K562 (cell line): Measurements from ENCODE around the gene ZFP3. TPM values are rescaled to one million over a fixed set of nuclear protein-coding genes. Genes with fewer than 3 reads are reported as not detected.

Experiments
- ATAC-seq: fragments of 200-7000 bp; cut with Tn5 transposase; 3 replicates; pipeline ENCODE4 v1.9.1; 2020; ENCODE audit warnings: moderate library complexity
- BruUV-seq: library from RNA; stranded (reverse); fragments of 400-500 nt; replicated peaks from 2 replicates; lab custom pipeline; 2021; lab: Mats Ljungman, UMichigan
- CTCF ChIA-PET: fragments of 300-600 bp; formaldehyde crosslinking; extraction: SDS; loops from one replicate; lab custom pipeline; 2021; ENCODE audit warnings: low intra/inter-chr PET ratio; lab: Yijun Ruan, JAX
- POLR2A ChIA-PET: fragments of 300-600, 350-650 bp; sonication (Branson Sonifier 250); formaldehyde crosslinking; extraction: SDS; loops from one replicate; lab custom pipeline; 2021; ENCODE audit warnings: antibody characterized with exemption, inconsistent platforms; lab: Yijun Ruan, JAX
- DNase-seq, 4 experiments: peaks; one replicate each; pipeline versions ENCODE4 v3.0.0 to v3.0.0-alpha.2; 2011 to 2018; ENCODE audit warnings: low spot score in 3 of 4, mixed read lengths in 3 of 4; ENCODE audit errors: extremely low read depth in 1 of 4
- FAIRE-seq: peaks from 2 replicates; lab custom pipeline; 2011; peaks lifted over from hg19 to GRCh38; lab: Jason Lieb, UNC
- H2AFZ ChIP-seq: 2 replicates; pipeline ENCODE4 v1.6.0; 2011; ENCODE audit warnings: low read depth, low read length, control low read depth, inconsistent platforms
- H3K27ac ChIP-seq: fragments of 200-600 bp; 3 replicates; pipeline ENCODE4 v1.8.0; 2011; ENCODE audit warnings: low read depth, mild to moderate bottlenecking, control low read depth, inconsistent platforms, low read length, moderate library complexity, mixed read lengths; ENCODE audit errors: extremely low read depth
- H3K27me3 ChIP-seq, 2 experiments: fragments of 300-600 bp in 1 of 2; 2 replicates in 1 of 2; 3 replicates in 1 of 2; pipeline versions ENCODE4 v1.6.0 to v1.8.0; 2011; ENCODE audit warnings: inconsistent platforms in 2 of 2, low read length in 2 of 2, mild to moderate bottlenecking in 1 of 2, mixed read lengths in 1 of 2, moderate library complexity in 1 of 2; ENCODE audit not compliant: control insufficient read depth in 2 of 2, insufficient read depth in 2 of 2
- H3K36me3 ChIP-seq: fragments of 300-600 bp; 3 replicates; pipeline ENCODE4 v1.8.0; 2011; ENCODE audit warnings: mild to moderate bottlenecking, low read length, inconsistent platforms; ENCODE audit not compliant: control insufficient read depth, insufficient read depth
- H3K4me1 ChIP-seq, 2 experiments: fragments of 200-600 bp in 1 of 2; replicated peaks in 1 of 2; 2 replicates in 1 of 2; 3 replicates in 1 of 2; pipeline versions ENCODE4 v1.5.1 to v1.8.0; 2011; ENCODE audit warnings: inconsistent platforms in 2 of 2, low read length in 2 of 2, mild to moderate bottlenecking in 1 of 2, mixed read lengths in 1 of 2, moderate library complexity in 1 of 2; ENCODE audit not compliant: control insufficient read depth in 2 of 2, insufficient read depth in 2 of 2
- H3K4me2 ChIP-seq: 2 replicates; pipeline ENCODE4 v1.6.1; 2011; ENCODE audit warnings: low read length, control low read depth, inconsistent platforms, mixed read lengths; ENCODE audit not compliant: insufficient read depth
- H3K4me3 ChIP-seq: fragments of 200-600 bp; sonication (generic), shearing (Covaris generic); 2 replicates; pipeline ENCODE4 v1.5.1; 2016; ENCODE audit warnings: control low read depth, inconsistent platforms
- H3K79me2 ChIP-seq: fragments of 200-600 bp; 3 replicates; pipeline ENCODE4 v1.8.0; 2011; ENCODE audit warnings: low read length, inconsistent platforms; ENCODE audit not compliant: control insufficient read depth, insufficient read depth
- H3K9ac ChIP-seq, 2 experiments: 2 replicates each; pipeline versions ENCODE4 v1.6.0 to v1.6.1; 2011; ENCODE audit warnings: low read depth in 2 of 2, low read length in 2 of 2, control low read depth in 1 of 2, inconsistent platforms in 1 of 2, mild to moderate bottlenecking in 1 of 2, mixed read lengths in 1 of 2; ENCODE audit not compliant: insufficient read depth in 1 of 2
- H3K9me1 ChIP-seq: one replicate; pipeline ENCODE4 v1.6.0; 2011; ENCODE audit warnings: inconsistent platforms, mild to moderate bottlenecking, low read length, moderate library complexity; ENCODE audit not compliant: control insufficient read depth, insufficient read depth
- H3K9me3 ChIP-seq: replicated peaks from 2 replicates; pipeline ENCODE4 v1.5.1; 2011; ENCODE audit warnings: low read depth, low read length, inconsistent platforms; ENCODE audit not compliant: control insufficient read depth, insufficient read depth
- H4K20me1 ChIP-seq: replicated peaks from 2 replicates; pipeline ENCODE4 v1.6.1; 2011; ENCODE audit warnings: low read length, inconsistent platforms, mixed read lengths; ENCODE audit not compliant: control insufficient read depth, insufficient read depth
- ADNP ChIP-seq: fragments of 200-800 bp; sonication (Bioruptor generic); IDR thresholded peaks from 2 replicates; pipeline ENCODE4 v1.6.1; 2016; ENCODE audit warnings: missing genetic modification characterization, missing compliant biosample characterization
- ARID1B ChIP-seq: fragments of 450-650 bp; IDR thresholded peaks from 2 replicates; pipeline ENCODE4 v1.6.1; 2016; ENCODE audit warnings: antibody characterized with exemption, mild to moderate bottlenecking, inconsistent platforms
- GATAD2B ChIP-seq: fragments of 450-650 bp; IDR thresholded peaks from 2 replicates; pipeline ENCODE4 v1.6.1; 2017; ENCODE audit warnings: mild to moderate bottlenecking, borderline replicate concordance
- MTA2 ChIP-seq: fragments of 450-650 bp; IDR thresholded peaks from 2 replicates; pipeline ENCODE4 v1.6.1; 2016; ENCODE audit warnings: low read depth
- PHF20 ChIP-seq: fragments of 450-650 bp; IDR thresholded peaks from 2 replicates; pipeline ENCODE4 v1.6.1; 2018; ENCODE audit not compliant: partially characterized antibody
- POLR2B ChIP-seq: fragments of 450-650 bp; IDR thresholded peaks from 2 replicates; pipeline ENCODE4 v1.6.1; 2018; ENCODE audit warnings: low read depth; ENCODE audit not compliant: partially characterized antibody
- RCOR1 ChIP-seq, 2 experiments: IDR thresholded peaks; 2 replicates each; pipeline ENCODE4 v1.6.1; 2012; ENCODE audit warnings: low read depth in 2 of 2, low read length in 2 of 2, borderline replicate concordance in 1 of 2, improper control_type of control experiment in 1 of 2
- XRCC4 ChIP-seq: IDR thresholded peaks from one replicate; pipeline ENCODE4 v1.6.1; 2011; ENCODE audit not compliant: insufficient read depth, insufficient read length; ENCODE audit errors: extremely low read depth
- ZNF143 ChIP-seq: sonication (generic); formaldehyde crosslinking; IDR thresholded peaks from 2 replicates; pipeline ENCODE4 v1.9.0; 2022; ENCODE audit warnings: mild to moderate bottlenecking, missing genetic modification reagents
- ZNF253 ChIP-seq: fragments of 250-450 bp; sonication (Bioruptor Pico); conservative IDR thresholded peaks from 2 replicates; pipeline ENCODE4 v1.6.1; 2021; ENCODE audit warnings: mild to moderate bottlenecking
- ZNF79 ChIP-seq: fragments of 250-450 bp; sonication (Bioruptor Pico); IDR thresholded peaks from 2 replicates; pipeline ENCODE4 v1.4.0; 2020; ENCODE audit warnings: low read depth, mild to moderate bottlenecking, moderate library complexity
- WGBS: fragments of 100-300 bp; shearing (Covaris generic); methylation state at CpG from one replicate; pipeline ENCODE4 v1.1.6; 2016; ENCODE audit warnings: low coverage, mixed read lengths; ENCODE audit not compliant: insufficient coverage; ENCODE audit errors: missing lambda C conversion rate; 5-methylcytosine and 5-hydroxymethylcytosine counted together
- in situ Hi-C: fragments of 300-500 bp; cut with MboI; formaldehyde crosslinking; loops from 4 replicates; pipeline ENCODE4 v1.15.0; 2018; ENCODE audit warnings: inconsistent platforms, mixed read lengths
- intact Hi-C: fragments of 100-400 bp; cut with micrococcal nuclease; formaldehyde crosslinking; loops from 2 replicates; pipeline ENCODE4 v1.14.2; 2022
- polyA plus RNA-seq, 8 experiments: library from polyadenylated mRNA; depleted of rRNA in 4 of 8; stranded (reverse) in 5 of 8; unstranded in 3 of 8; fragments of >200 nt; fragmentation: Nextera tagmentation in 2 of 8; fragmentation: Illumina TruSeq in 1 of 8; extraction: Ambion mirVana in 2 of 8; extraction: Trizol in 1 of 8; gene quantifications; 2 replicates each; pipeline versions ENCODE4 v1.2.1 to v1.2.3, GENCODE V29; 2011 to 2014; ENCODE audit warnings: inconsistent platforms in 1 of 8, missing spikeins in 1 of 8
- total RNA-seq, 7 experiments: library from RNA; depleted of rRNA in 6 of 7; stranded (reverse); fragments of >200 nt in 6 of 7; fragmentation: Illumina TruSeq in 2 of 7; extraction: Trizol in 2 of 7; gene quantifications; 2 replicates each; pipeline versions ENCODE4 v1.2.1 to v1.2.3, GENCODE V29; 2011 to 2021; ENCODE audit warnings: low replicate concordance in 1 of 7
- TF ChIP-seq, protein P1 (sequence below): fragments of 250-450 bp; sonication (Bioruptor Pico); IDR thresholded peaks from 2 replicates; pipeline ENCODE4 v1.5.0; 2021; ENCODE audit warnings: mild to moderate bottlenecking, moderate library complexity
- TF ChIP-seq, protein P2 (sequence below): fragments of 250-450 bp; sonication (Bioruptor Pico); IDR thresholded peaks from 2 replicates; pipeline ENCODE4 v1.5.0; 2021; ENCODE audit warnings: mild to moderate bottlenecking, borderline replicate concordance
- TF ChIP-seq, protein P3 (sequence below), 2 experiments: IDR thresholded peaks; 2 replicates each; pipeline ENCODE4 v1.6.1; 2011; ENCODE audit warnings: borderline replicate concordance in 1 of 2, control low read depth in 1 of 2, low read depth in 1 of 2, low read length in 1 of 2, mild to moderate bottlenecking in 1 of 2, mixed read lengths in 1 of 2, moderate library complexity in 1 of 2; ENCODE audit not compliant: insufficient read depth in 1 of 2, insufficient read length in 1 of 2, poor library complexity in 1 of 2, severe bottlenecking in 1 of 2; ENCODE audit errors: extremely low read depth in 1 of 2

The ZFP3 gene
- total and polyA plus RNA-seq, 9 of the 15 experiments (the other 6 are each of a cell fraction or from before 2014, with no cell fraction given): 0.04 TPM; not detected in 8

GRCh38 chr17:5100832-5101231, 22.6 kb downstream of the ZFP3 start (continued):
- TF ChIP-seq, protein P1, sequence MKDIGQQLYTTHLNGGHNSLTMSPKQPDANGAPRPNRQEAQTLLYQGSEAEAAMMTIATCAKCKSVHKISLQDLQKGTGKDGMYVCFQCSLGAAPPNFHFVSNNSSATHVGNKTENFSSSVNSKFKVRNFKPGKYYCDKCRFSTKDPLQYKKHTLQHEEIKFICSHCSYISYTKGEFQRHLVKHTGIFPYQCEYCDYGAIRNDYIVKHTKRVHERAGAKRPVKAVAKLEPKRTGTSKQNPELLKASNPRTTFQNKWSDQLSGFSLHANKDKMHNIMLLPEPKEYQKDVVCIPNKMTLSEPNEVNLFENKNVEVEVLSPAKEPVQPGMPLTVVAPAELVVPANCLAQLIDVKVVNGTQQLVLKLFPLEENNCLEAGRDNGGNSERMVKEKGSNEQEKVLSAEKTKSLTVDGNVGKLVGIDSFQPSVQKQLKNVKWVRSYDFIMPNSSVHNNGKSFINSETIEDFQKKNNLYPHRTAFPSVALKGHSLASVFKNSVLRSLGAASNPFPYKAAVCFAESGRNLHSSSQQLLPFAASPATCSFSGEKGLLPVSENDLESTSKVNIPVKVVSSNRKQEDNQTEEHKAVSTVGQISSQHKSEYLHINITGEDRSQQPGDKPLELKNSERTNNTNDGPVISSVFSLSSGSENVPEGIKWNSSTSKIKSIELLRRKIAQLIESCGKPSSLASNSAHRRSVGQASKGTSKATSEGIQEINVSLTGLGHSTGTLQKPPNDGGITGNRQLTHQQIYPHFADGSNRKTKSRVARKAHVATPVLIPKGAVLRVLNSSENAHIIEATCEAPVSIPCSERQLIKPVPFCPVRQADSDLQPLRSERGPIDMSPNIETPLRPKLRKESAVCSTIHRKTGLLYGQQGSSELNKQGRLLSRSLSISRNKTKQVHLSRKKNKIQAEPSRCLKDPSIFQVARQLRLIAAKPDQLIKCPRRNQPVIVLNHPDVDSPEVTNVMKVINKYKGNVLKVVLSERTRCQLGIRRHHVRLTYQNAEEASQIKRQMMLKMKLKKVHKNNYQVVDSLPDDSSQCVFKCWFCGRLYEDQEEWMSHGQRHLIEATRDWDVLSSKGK (CRISPR knock-in tag): no peak
- no peak for TF ChIP-seq PHF20
- TF ChIP-seq XRCC4: no peak
- no peak for TF ChIP-seq ADNP
- no peak for TF ChIP-seq MTA2
- TF ChIP-seq, all 486 proteins: peak for 0

- DNase-seq (peak in 1 of 4 experiments; percentile 29), ATAC-seq (no peak; the same call in 1 of the 3 replicates), FAIRE-seq (peak; percentile 66)
- 11% methylated on average over 8 of the region's 8 CpGs for WGBS
- H2AFZ ChIP-seq: peak overlapping the region; percentile 91; the same call in 1 of the 2 replicates
- BruUV-seq: TSS peak; percentile 55
- ChIA-PET CTCF (no interaction called here), POLR2A (interaction anchor here (0.6 to 1.5 kb wide), 3 partner anchors 9 to 304 kb away, joined by 3 to 4 read pairs (median 4); partner anchors contain the start of gene PLD2)
- H3K4me1 ChIP-seq: peaks cover 4 to 10% of the 10 kb centered on the region in 2 experiments; a peak in 4 of 5 replicates
- peak overlapping the region; percentile 94 to 96; a peak in 2 of 4 replicates for H3K9ac ChIP-seq
- peak overlapping the region; percentile 65 for H3K4me3 ChIP-seq
- intact Hi-C loops: no loop called here
- no peaks in the 10 kb centered on the region for H3K9me1 ChIP-seq
- peaks cover 45% of the 10 kb centered on the region for H3K36me3 ChIP-seq
- no peak overlapping the region for H3K27ac ChIP-seq
- no peaks in the 10 kb centered on the region for H4K20me1 ChIP-seq
- H3K79me2 ChIP-seq: peaks cover 25% of the 10 kb centered on the region
- H3K4me2 ChIP-seq: peak overlapping the region; percentile 95
- H3K27me3 ChIP-seq: no peaks in the 10 kb centered on the region
- H3K9me3 ChIP-seq: no peaks in the 10 kb centered on the region
- in situ Hi-C loops: no loop called here
- no peak for TF ChIP-seq GATAD2B
- TF ChIP-seq RCOR1 (IDR thresholded peaks at IDR 0.05; ENCODE audit: borderline replicate concordance in 1 of 2, low read depth in 2 of 2, low read length in 2 of 2): peak; percentile 62 to 85
- no peak for TF ChIP-seq ZNF79
- TF ChIP-seq ZNF143 (CRISPR knock-in tag): no peak
- no peak for TF ChIP-seq POLR2B
- TF ChIP-seq, protein P2, sequence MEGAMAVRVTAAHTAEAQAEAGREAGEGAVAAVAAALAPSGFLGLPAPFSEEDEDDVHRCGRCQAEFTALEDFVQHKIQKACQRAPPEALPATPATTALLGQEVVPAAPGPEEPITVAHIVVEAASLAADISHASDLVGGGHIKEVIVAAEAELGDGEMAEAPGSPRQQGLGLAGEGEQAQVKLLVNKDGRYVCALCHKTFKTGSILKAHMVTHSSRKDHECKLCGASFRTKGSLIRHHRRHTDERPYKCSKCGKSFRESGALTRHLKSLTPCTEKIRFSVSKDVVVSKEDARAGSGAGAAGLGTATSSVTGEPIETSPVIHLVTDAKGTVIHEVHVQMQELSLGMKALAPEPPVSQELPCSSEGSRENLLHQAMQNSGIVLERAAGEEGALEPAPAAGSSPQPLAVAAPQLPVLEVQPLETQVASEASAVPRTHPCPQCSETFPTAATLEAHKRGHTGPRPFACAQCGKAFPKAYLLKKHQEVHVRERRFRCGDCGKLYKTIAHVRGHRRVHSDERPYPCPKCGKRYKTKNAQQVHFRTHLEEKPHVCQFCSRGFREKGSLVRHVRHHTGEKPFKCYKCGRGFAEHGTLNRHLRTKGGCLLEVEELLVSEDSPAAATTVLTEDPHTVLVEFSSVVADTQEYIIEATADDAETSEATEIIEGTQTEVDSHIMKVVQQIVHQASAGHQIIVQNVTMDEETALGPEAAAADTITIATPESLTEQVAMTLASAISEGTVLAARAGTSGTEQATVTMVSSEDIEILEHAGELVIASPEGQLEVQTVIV: no peak
- TF ChIP-seq ZNF253 (CRISPR knock-in tag): no peak
- TF ChIP-seq, protein P3, sequence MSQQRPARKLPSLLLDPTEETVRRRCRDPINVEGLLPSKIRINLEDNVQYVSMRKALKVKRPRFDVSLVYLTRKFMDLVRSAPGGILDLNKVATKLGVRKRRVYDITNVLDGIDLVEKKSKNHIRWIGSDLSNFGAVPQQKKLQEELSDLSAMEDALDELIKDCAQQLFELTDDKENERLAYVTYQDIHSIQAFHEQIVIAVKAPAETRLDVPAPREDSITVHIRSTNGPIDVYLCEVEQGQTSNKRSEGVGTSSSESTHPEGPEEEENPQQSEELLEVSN (IDR thresholded peaks at IDR 0.05; ENCODE audit: borderline replicate concordance in 1 of 2, extremely low read depth in 1 of 2, insufficient read depth in 1 of 2, insufficient read length in 1 of 2, low read depth in 1 of 2, low read length in 1 of 2, poor library complexity in 1 of 2, severe bottlenecking in 1 of 2): peak in 1 of 2 experiments; percentile 35
- no peak for TF ChIP-seq ARID1B
Measured at GRCh38 chr17:5110816-5111215, 32.5 kb downstream of the ZFP3 start.
